Kidney (tissue), 14 donors: ENCODE results near the gene AFG3L2. TPM values are rescaled to one million over a fixed set of nuclear protein-coding genes. Genes with fewer than 3 reads are reported as not detected.

Experiments
- DNase-seq, 5 donors: peaks; one replicate each; pipeline ENCODE4 v3.0.0-alpha.2; 2013 to 2020
- FAIRE-seq: peaks from 2 replicates; lab custom pipeline; 2012; peaks lifted over from hg19 to GRCh38; lab: Jason Lieb, UNC
- H3K27ac ChIP-seq, 2 donors: one replicate each; pipeline ENCODE4 v1.7.0; 2013; ENCODE audit warnings: low read depth in 2 of 2, low read length in 2 of 2, inconsistent platforms in 1 of 2
- H3K27me3 ChIP-seq: one replicate; pipeline ENCODE4 v1.7.1; 2013; ENCODE audit warnings: low read length, inconsistent platforms; ENCODE audit not compliant: control insufficient read depth, insufficient read depth
- H3K36me3 ChIP-seq, 3 donors: one replicate each; pipeline versions ENCODE4 v1.7.0 to v1.7.1; 2013; ENCODE audit warnings: low read length in 3 of 3, control low read depth in 1 of 3, inconsistent platforms in 1 of 3; ENCODE audit not compliant: insufficient read depth in 3 of 3, control insufficient read depth in 2 of 3
- H3K4me1 ChIP-seq, 3 donors: one replicate each; pipeline versions ENCODE4 v1.7.0 to v1.7.1; 2013; ENCODE audit warnings: low read length in 3 of 3, inconsistent platforms in 1 of 3, low read depth in 1 of 3; ENCODE audit not compliant: control insufficient read depth in 2 of 3, insufficient read depth in 2 of 3
- H3K4me3 ChIP-seq, 3 donors: one replicate each; pipeline versions ENCODE4 v1.7.0 to v1.8.1; 2013; ENCODE audit warnings: low read length in 3 of 3, control low read depth in 1 of 3, inconsistent platforms in 1 of 3
- H3K9ac ChIP-seq, 3 donors: one replicate each; pipeline versions ENCODE4 v1.7.0 to v1.7.1; 2013; ENCODE audit warnings: low read length in 3 of 3, control low read depth in 1 of 3, inconsistent platforms in 1 of 3
- H3K9me3 ChIP-seq, 3 donors: one replicate each; pipeline versions ENCODE4 v1.7.0 to v1.7.1; 2013; ENCODE audit warnings: low read length in 3 of 3, control low read depth in 1 of 3, inconsistent platforms in 1 of 3; ENCODE audit not compliant: control insufficient read depth in 2 of 3, insufficient read depth in 1 of 3
- CTCF ChIP-seq: IDR thresholded peaks from 3 replicates; pipeline ENCODE4 v1.5.1; 2012; ENCODE audit warnings: mild to moderate bottlenecking, moderate library complexity, borderline replicate concordance; ENCODE audit not compliant: insufficient read depth; ENCODE audit errors: extremely low read depth
- intact Hi-C: fragments of 100-400 bp; cut with DNase I; formaldehyde crosslinking; loops from one replicate; pipeline ENCODE4 v1.11.1; 2022
- polyA plus RNA-seq: library from polyadenylated mRNA; stranded (reverse); fragments of 350-450 nt; fragmentation: Illumina TruSeq; extraction: RNeasy Lipid Tissue Mini Kit (QIAGEN cat#74804); gene quantifications from one replicate; pipeline ENCODE4 v1.2.3, GENCODE V29; 2014; ENCODE audit warnings: low read depth, low replicate concordance; ENCODE audit not compliant: insufficient read depth
- total RNA-seq: library from RNA; stranded (reverse); fragmentation: NEBNext Ultra II Directional; extraction: Animal tissue kit (Norgen Biotek cat#: 25700); gene quantifications from one replicate; pipeline ENCODE4 v1.2.1, GENCODE V29; 2021
- donor health status: control.
- donor health status: control.
- donor health status: control.
- donor health status: control.
- donor health status: control.
- donor health status: DM: yes; HTN: yes; CAD: no.
- donor health status: Normal renal cell carcinoma (clear cell type).

The AFG3L2 gene
- total and polyA plus RNA-seq, 2 donors from 2014 or later: 55.9 to 62.7 TPM

DNA sequence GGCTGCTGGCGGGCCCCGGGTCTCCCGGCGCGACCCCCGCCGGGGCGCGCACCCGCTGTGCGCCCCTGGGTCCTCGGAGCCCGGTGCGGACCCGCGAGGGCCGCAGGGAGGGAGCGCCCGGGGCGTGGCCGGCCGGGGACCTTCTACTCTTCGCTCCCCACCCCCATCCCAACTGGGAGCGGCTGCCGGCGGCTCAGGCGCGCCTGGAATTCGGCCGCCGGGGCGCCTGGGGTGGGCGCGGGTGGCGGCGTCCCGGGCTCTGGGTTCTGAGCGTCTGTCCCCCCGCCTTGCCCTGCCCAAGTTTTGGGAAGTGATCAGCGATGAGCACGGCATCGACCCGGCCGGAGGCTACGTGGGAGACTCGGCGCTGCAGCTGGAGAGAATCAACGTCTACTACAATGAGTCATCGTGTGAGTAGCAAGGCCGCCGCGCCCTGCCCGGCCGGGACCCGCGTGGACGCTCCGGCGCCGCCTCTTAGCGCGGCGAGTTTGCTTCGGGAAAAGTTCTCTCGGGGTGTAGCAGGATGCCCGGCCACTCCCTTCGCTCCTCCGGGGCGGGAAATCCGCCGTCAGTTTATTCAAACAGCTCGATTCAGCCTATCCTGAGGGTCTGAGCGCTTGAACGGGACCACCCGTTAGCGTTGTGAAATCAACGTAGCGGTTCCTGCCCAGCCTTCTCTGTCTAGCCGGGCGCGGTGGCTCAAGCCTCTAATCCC, 68.5 kb downstream of the AFG3L2 start:
- no peak for FAIRE-seq
- DNase-seq: peak; percentile 64 to 95 (median 83)
- Histone ChIP-seq H3K9ac (peak overlapping the region; percentile 44 to 55 (median 48)), H3K4me1 (peaks cover 0 to 7% (median 0%) of the 10 kb centered on the region in 3 donors), H3K36me3 (peaks cover 0 to 8% (median 2%) of the 10 kb centered on the region in 3 donors), H3K27ac (peak overlapping the region; percentile 78 to 79), H3K27me3 (no peaks in the 10 kb centered on the region), H3K4me3 (peak overlapping the region; percentile 55 to 61 (median 58)), H3K9me3 (peaks cover 0 to 8% (median 2%) of the 10 kb centered on the region in 3 donors)
- intact Hi-C loops: no loop called here
- no peak for TF ChIP-seq CTCF

DNA sequence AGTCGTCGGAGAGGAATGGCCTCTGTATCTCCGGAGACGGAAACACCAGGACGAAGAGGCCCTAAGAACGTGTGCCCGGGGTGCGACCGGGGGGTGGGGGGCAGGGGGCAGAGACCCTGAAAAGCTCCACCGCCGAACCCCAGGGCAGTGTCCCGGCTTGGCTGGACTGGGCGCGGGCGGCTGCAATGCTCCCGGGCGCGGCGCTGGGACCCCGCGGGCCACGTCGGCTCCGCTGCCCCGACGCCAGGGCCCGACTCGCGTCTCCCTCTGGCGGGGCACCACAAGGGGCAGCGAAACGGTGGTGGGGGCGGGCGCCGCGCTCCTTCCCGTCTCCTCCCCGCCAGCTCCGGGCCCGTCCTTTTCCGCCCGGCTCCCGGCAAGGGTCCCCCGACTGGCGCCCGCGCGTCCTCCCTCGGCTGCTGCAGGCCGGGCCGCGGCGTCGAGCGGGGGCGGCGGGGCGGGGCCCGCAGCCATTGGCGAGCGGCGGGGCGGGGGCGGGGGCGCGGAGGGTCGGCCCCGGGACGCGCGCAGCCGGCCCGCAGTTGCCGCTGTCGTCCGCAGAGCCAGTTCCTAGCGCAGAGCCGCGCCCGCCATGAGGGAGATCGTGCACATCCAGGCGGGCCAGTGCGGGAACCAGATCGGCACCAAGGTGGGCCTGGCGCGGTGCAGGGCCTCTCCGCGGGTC, 69.2 kb downstream of the AFG3L2 start, which contains the start of gene TUBB6:
Gene TUBB6 (plus strand): TSS at position 541 of the 685 bp plus-strand sequence. CDS start 52 bp downstream, at position 593.
- no peak for FAIRE-seq
- peaks cover 0 to 8% (median 2%) of the 10 kb centered on the region in 3 donors for H3K9me3 ChIP-seq

More for the DNA sequence above, 69.2 kb downstream of the AFG3L2 start, which contains the start of gene TUBB6:
- H3K4me1 ChIP-seq: peaks cover 0 to 7% (median 0%) of the 10 kb centered on the region in 3 donors
- TF ChIP-seq CTCF: no peak
- intact Hi-C loops: no loop called here
- H3K27me3 ChIP-seq: no peaks in the 10 kb centered on the region
- DNase-seq: peak; percentile 59 to 94 (median 74)
- H3K4me3 ChIP-seq: peak within 1 kb of the TSS; percentile 58 to 61 (median 58)
- H3K36me3 ChIP-seq: peaks cover 0 to 8% (median 2%) of the 10 kb centered on the region in 3 donors
- H3K27ac ChIP-seq: peak within 1 kb of the TSS; percentile 78 to 79
- peak within 1 kb of the TSS; percentile 44 to 55 (median 48) for H3K9ac ChIP-seq
